ENCODE data around the gene ZNF473.

ZNF473 gene

DNA sequence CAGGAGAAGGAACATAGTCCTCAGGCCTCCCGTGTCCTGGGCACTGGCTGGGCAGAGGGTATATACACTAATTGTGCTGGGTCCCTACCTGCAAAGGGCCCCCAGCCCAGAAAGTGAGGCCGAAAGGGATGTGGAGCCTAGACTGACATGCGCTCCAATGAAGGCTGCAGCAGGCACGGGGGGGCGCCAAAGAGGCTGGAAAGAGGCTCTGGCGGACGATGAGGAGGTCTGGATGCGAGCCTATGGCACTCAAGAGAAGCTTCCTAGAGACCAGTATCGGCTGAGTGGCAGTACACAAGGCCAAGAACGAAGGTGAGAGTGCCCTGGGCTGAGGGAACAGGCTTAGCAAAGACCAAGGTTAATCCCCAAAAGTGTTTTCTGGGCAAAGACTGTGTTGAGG lies 17.3 kb upstream of the ZNF473 start:
- no peaks in the 10 kb centered on the region for H3K27me3 ChIP-seq
- H3K27ac ChIP-seq, result no peak overlapping the region
- peaks cover 30 to 91% (median 58%) of the 10 kb centered on the region in 11 experiments for H4K20me1 ChIP-seq
- H3K4me1 ChIP-seq, result peaks cover 19 to 24% (median 22%) of the 10 kb centered on the region in 10 experiments
- H3K36me3 ChIP-seq, result peaks cover 79 to 97% (median 90%) of the 10 kb centered on the region in 11 experiments
- TF ChIP-seq Cebpa-rat (IDR thresholded peaks at IDR 0.05), result no peak
- H3K9ac ChIP-seq, result no peak overlapping the region
- H3K9me3 ChIP-seq (replicated peaks in 1 of 11), result no peaks in the 10 kb centered on the region
- no peak overlapping the region for H3K4me2 ChIP-seq
- no peak overlapping the region for H3K4me3 ChIP-seq

- H3K9me3 ChIP-seq (replicated peaks in 1 of 11), result no peaks in the 10 kb centered on the region
- no peaks in the 10 kb centered on the region for H3K4me1 ChIP-seq
- peaks cover 12 to 85% (median 36%) of the 10 kb centered on the region in 11 experiments; a peak in 20 of 22 replicates for H4K20me1 ChIP-seq
- H3K9ac ChIP-seq, result no peak overlapping the region
- no peak for TF ChIP-seq Cebpa-rat (IDR thresholded peaks at IDR 0.05)
- H3K4me3 ChIP-seq, result no peak overlapping the region
- H3K27me3 ChIP-seq, result no peaks in the 10 kb centered on the region
- peaks cover 85 to 100% (median 96%) of the 10 kb centered on the region in 11 experiments for H3K36me3 ChIP-seq
- H3K4me2 ChIP-seq, result no peak overlapping the region
- H3K27ac ChIP-seq, result no peak overlapping the region
Observed at GRCh38 chr19:50016225-50016807, 9.5 kb upstream of the ZNF473 start.

- Histone ChIP-seq H3K4me2 (no peak overlapping the region), H3K36me3 (peaks cover 49 to 71% (median 61%) of the 10 kb centered on the region in 11 experiments), H3K9ac (no peak overlapping the region), H3K4me1 (peaks cover 14 to 21% (median 20%) of the 10 kb centered on the region in 10 experiments), H4K20me1 (peaks cover 31 to 86% (median 61%) of the 10 kb centered on the region in 11 experiments; a peak in 20 of 22 replicates), H3K4me3 (no peak overlapping the region), H3K9me3 (replicated peaks in 1 of 11) (no peaks in the 10 kb centered on the region), H3K27ac (no peak overlapping the region), H3K27me3 (no peaks in the 10 kb centered on the region)
- TF ChIP-seq Cebpa-rat (IDR thresholded peaks at IDR 0.05), result no peak
Observed at GRCh38 chr19:50020481-50020880, 5.3 kb upstream of the ZNF473 start.

- Histone ChIP-seq H3K4me2 (peak overlapping the region in 6 of 11 experiments; percentile 84 to 95 (median 88); a peak in 6 of 22 replicates), H3K9me3 (replicated peaks in 1 of 11) (peaks cover 0 to 9% (median 0%) of the 10 kb centered on the region in 11 experiments; a peak in 5 of 22 replicates), H3K4me1 (peaks cover 28 to 40% (median 37%) of the 10 kb centered on the region in 10 experiments), H3K4me3 (no peak overlapping the region), H3K9ac (peak overlapping the region in 2 of 11 experiments; percentile 10 to 90; a peak in 1 of 22 replicates), H3K27ac (no peak overlapping the region), H3K36me3 (peaks cover 25 to 58% (median 42%) of the 10 kb centered on the region in 11 experiments), H4K20me1 (peaks cover 26 to 67% (median 54%) of the 10 kb centered on the region in 11 experiments; a peak in 20 of 22 replicates), H3K27me3 (no peaks in the 10 kb centered on the region)
- no peak for TF ChIP-seq Cebpa-rat (IDR thresholded peaks at IDR 0.05)
Observed at GRCh38 chr19:50022823-50023222, 3.0 kb upstream of the ZNF473 start.

- peaks cover 28 to 44% (median 38%) of the 10 kb centered on the region in 10 experiments for H3K4me1 ChIP-seq
- no peak for TF ChIP-seq Cebpa-rat (IDR thresholded peaks at IDR 0.05)
- peak overlapping the region; percentile 73 to 96 (median 87) for H3K4me3 ChIP-seq
- H3K9me3 ChIP-seq (replicated peaks in 1 of 11), result peaks cover 0 to 9% (median 0%) of the 10 kb centered on the region in 11 experiments; a peak in 5 of 22 replicates
- H3K9ac ChIP-seq, result peak overlapping the region; percentile 78 to 93 (median 88)
- no peaks in the 10 kb centered on the region for H3K27me3 ChIP-seq
- H3K4me2 ChIP-seq, result peak overlapping the region; percentile 84 to 95 (median 90)
- H4K20me1 ChIP-seq, result peaks cover 26 to 74% (median 50%) of the 10 kb centered on the region in 11 experiments; a peak in 20 of 22 replicates
- H3K27ac ChIP-seq, result peak overlapping the region; percentile 71 to 89 (median 85)
- H3K36me3 ChIP-seq, result peaks cover 22 to 58% (median 35%) of the 10 kb centered on the region in 11 experiments
Observed at GRCh38 chr19:50024719-50025021, 1.1 kb upstream of the ZNF473 start.

GRCh38 chr19:50025022-50025793 lies 597 bp upstream of the ZNF473 start, which contains the start of gene VRK3:
TSS of gene VRK3 (minus strand) at chr19:50025372. CDS start at chr19:50016162, 9,210 bp downstream.
- Histone ChIP-seq H3K36me3 (peaks cover 22 to 58% (median 37%) of the 10 kb centered on the region in 11 experiments), H3K4me2 (peak within 1 kb of the TSS; percentile 88 to 97 (median 93)), H3K27me3 (no peaks in the 10 kb centered on the region), H3K4me3 (peak within 1 kb of the TSS; percentile 73 to 96 (median 87)), H3K4me1 (peaks cover 28 to 49% (median 38%) of the 10 kb centered on the region in 10 experiments), H3K9ac (peak within 1 kb of the TSS; percentile 78 to 93 (median 88)), H3K27ac (peak within 1 kb of the TSS; percentile 74 to 89 (median 85)), H3K9me3 (replicated peaks in 1 of 11) (peaks cover 0 to 11% (median 0%) of the 10 kb centered on the region in 11 experiments; a peak in 5 of 22 replicates), H4K20me1 (peaks cover 26 to 79% (median 52%) of the 10 kb centered on the region in 11 experiments; a peak in 20 of 22 replicates)
- no peak for TF ChIP-seq Cebpa-rat (IDR thresholded peaks at IDR 0.05)

DNA sequence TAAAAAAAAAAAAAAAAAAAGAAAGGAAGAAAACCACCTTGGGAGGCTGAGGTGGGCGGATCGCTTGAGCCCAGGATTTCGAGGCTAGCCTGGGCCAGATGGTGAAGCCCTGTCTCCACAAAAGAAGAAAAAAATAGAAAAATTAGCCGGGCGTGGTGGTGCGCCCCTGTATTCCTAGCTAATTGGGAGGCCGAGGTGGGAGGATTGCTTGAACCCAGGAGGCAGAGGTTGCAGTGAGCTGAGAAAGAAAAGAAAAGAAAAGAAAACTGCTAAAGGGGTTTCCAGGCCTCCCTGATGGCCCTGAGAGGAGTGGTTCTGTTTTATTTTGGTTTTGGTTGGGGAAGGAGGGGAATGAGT lies 723 bp downstream of the ZNF473 start:
- no peak for TF ChIP-seq Cebpa-rat (IDR thresholded peaks at IDR 0.05)
- peak overlapping the region in 10 of 11 experiments; percentile 73 to 89 (median 81); a peak in 17 of 22 replicates for H3K27ac ChIP-seq
- peaks cover 0 to 20% (median 0%) of the 10 kb centered on the region in 11 experiments; a peak in 6 of 22 replicates for H3K9me3 ChIP-seq (replicated peaks in 1 of 11)
- no peaks in the 10 kb centered on the region for H3K27me3 ChIP-seq
- H3K4me2 ChIP-seq, result peak overlapping the region; percentile 69 to 97 (median 88)
- peaks cover 31 to 58% (median 39%) of the 10 kb centered on the region in 11 experiments for H3K36me3 ChIP-seq
- H3K9ac ChIP-seq, result peak overlapping the region in 10 of 11 experiments; percentile 74 to 93 (median 88); a peak in 14 of 22 replicates
- H3K4me3 ChIP-seq, result peak overlapping the region; percentile 73 to 96 (median 87)
- H3K4me1 ChIP-seq, result peaks cover 28 to 49% (median 38%) of the 10 kb centered on the region in 10 experiments
- H4K20me1 ChIP-seq, result peaks cover 24 to 79% (median 50%) of the 10 kb centered on the region in 11 experiments; a peak in 19 of 22 replicates

DNA sequence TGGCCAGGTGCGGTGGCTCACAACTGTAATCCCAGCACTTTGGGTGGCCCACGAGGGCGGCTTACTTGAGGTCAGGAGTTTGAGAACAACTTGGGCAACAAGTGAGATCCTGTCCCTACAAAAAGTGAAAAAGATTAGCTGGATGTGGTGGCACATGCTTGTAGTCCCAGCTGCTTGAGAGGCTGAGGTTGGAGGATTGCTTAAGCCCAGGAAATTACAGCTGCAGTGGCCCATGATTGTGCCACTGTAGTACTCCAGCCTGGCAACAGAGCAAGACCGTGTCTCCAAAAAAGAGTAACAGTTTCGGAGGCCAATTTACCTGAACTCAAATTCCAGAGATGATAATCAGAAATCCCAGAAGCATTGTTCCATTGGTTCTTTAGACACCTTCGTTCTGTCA lies 4.4 kb downstream of the ZNF473 start:
- Histone ChIP-seq H3K27me3 (no peaks in the 10 kb centered on the region), H3K9ac (peak overlapping the region in 2 of 11 experiments; percentile 12 to 27; a peak in 2 of 22 replicates), H3K4me1 (peaks cover 11 to 29% (median 17%) of the 10 kb centered on the region in 10 experiments; a peak in 19 of 20 replicates), H4K20me1 (peaks cover 17 to 82% (median 55%) of the 10 kb centered on the region in 11 experiments; a peak in 19 of 22 replicates), H3K36me3 (peaks cover 59 to 84% (median 71%) of the 10 kb centered on the region in 11 experiments), H3K4me2 (peak overlapping the region in 3 of 11 experiments; percentile 0 to 5 (median 3); a peak in 3 of 22 replicates), H3K4me3 (no peak overlapping the region), H3K27ac (peak overlapping the region in 6 of 11 experiments; percentile 9 to 57 (median 50); a peak in 8 of 22 replicates), H3K9me3 (replicated peaks in 1 of 11) (peaks cover 0 to 20% (median 0%) of the 10 kb centered on the region in 11 experiments; a peak in 6 of 22 replicates)
- TF ChIP-seq Cebpa-rat (IDR thresholded peaks at IDR 0.05), result peak in 3 of 11 experiments; percentile 22 to 63 (median 51); a peak in 5 of 22 replicates
